ENCODE results near the gene ANP32E.

Gene ANP32E

GRCh38 chr1:150235852-150236613 lies at the start of gene ANP32E:
TSS of gene ANP32E (minus strand) at chr1:150236112. CDS start at chr1:150235786, 326 bp downstream.
- Histone ChIP-seq H3K4me3 (ENCODE audit: low read length in 2 of 2) (peak within 1 kb of the TSS; percentile 86 to 92), H3K27me3 (ENCODE audit: control insufficient read depth in 1 of 2, insufficient read depth in 2 of 2, low read length in 2 of 2) (no peaks in the 10 kb centered on the region), H3K9ac (ENCODE audit: low read length in 2 of 2) (peak within 1 kb of the TSS; percentile 93 to 95), H3K4me1 (ENCODE audit: control insufficient read depth, insufficient read depth, low read length) (peaks cover 13% of the 10 kb centered on the region), H3K9me3 (ENCODE audit: control insufficient read depth in 2 of 2, low read length in 2 of 2) (no peaks in the 10 kb centered on the region), H3K27ac (ENCODE audit: low read length) (peak within 1 kb of the TSS; percentile 96), H3K36me3 (ENCODE audit: control insufficient read depth in 2 of 2, insufficient read depth in 2 of 2, low read length in 2 of 2) (no peaks in the 10 kb centered on the region)

- Histone ChIP-seq H3K36me3 (ENCODE audit: control insufficient read depth in 2 of 2, insufficient read depth in 2 of 2, low read length in 2 of 2) (peaks cover 13% of the 10 kb centered on the region in 2 donors), H3K9ac (ENCODE audit: low read length in 2 of 2) (peak overlapping the region; percentile 74 to 91), H3K27me3 (ENCODE audit: control insufficient read depth in 1 of 2, insufficient read depth in 2 of 2, low read length in 2 of 2) (no peaks in the 10 kb centered on the region), H3K9me3 (ENCODE audit: control insufficient read depth in 2 of 2, low read length in 2 of 2) (no peaks in the 10 kb centered on the region), H3K4me1 (ENCODE audit: control insufficient read depth, insufficient read depth, low read length) (peaks cover 40% of the 10 kb centered on the region), H3K4me3 (ENCODE audit: low read length in 2 of 2) (peak overlapping the region; percentile 66 to 88), H3K27ac (ENCODE audit: low read length) (peak overlapping the region; percentile 99)
Observed at GRCh38 chr1:150283260-150283659, 47.3 kb upstream of the ANP32E start.

GRCh38 chr1:150282558-150282958 lies 46.6 kb upstream of the ANP32E start:
- peak overlapping the region; percentile 66 to 88 for H3K4me3 ChIP-seq (ENCODE audit: low read length in 2 of 2)
- H3K9me3 ChIP-seq (ENCODE audit: control insufficient read depth in 2 of 2, low read length in 2 of 2): no peaks in the 10 kb centered on the region
- no peaks in the 10 kb centered on the region for H3K27me3 ChIP-seq (ENCODE audit: control insufficient read depth in 1 of 2, insufficient read depth in 2 of 2, low read length in 2 of 2)
- H3K27ac ChIP-seq (ENCODE audit: low read length): peak overlapping the region; percentile 99
- peaks cover 40% of the 10 kb centered on the region for H3K4me1 ChIP-seq (ENCODE audit: control insufficient read depth, insufficient read depth, low read length)
- H3K9ac ChIP-seq (ENCODE audit: low read length in 2 of 2): peak overlapping the region; percentile 74 to 91
- peaks cover 13% of the 10 kb centered on the region in 2 donors for H3K36me3 ChIP-seq (ENCODE audit: control insufficient read depth in 2 of 2, insufficient read depth in 2 of 2, low read length in 2 of 2)

- peaks cover 13% of the 10 kb centered on the region in 2 donors for H3K36me3 ChIP-seq (ENCODE audit: control insufficient read depth in 2 of 2, insufficient read depth in 2 of 2, low read length in 2 of 2)
- peaks cover 40% of the 10 kb centered on the region for H3K4me1 ChIP-seq (ENCODE audit: control insufficient read depth, insufficient read depth, low read length)
- peak within 1 kb of the TSS; percentile 98 to 99 for H3K9ac ChIP-seq (ENCODE audit: low read length in 2 of 2)
- peak within 1 kb of the TSS; percentile 99 for H3K27ac ChIP-seq (ENCODE audit: low read length)
- H3K27me3 ChIP-seq (ENCODE audit: control insufficient read depth in 1 of 2, insufficient read depth in 2 of 2, low read length in 2 of 2): no peaks in the 10 kb centered on the region
- peak within 1 kb of the TSS; percentile 66 to 88 for H3K4me3 ChIP-seq (ENCODE audit: low read length in 2 of 2)
- H3K9me3 ChIP-seq (ENCODE audit: control insufficient read depth in 2 of 2, low read length in 2 of 2): no peaks in the 10 kb centered on the region
Observed at GRCh38 chr1:150281758-150282557, 46.0 kb upstream of the ANP32E start, which contains the start of gene CIART. TSS of gene CIART (plus strand) at chr1:150282554. CDS start at chr1:150283268, 714 bp downstream.

DNA sequence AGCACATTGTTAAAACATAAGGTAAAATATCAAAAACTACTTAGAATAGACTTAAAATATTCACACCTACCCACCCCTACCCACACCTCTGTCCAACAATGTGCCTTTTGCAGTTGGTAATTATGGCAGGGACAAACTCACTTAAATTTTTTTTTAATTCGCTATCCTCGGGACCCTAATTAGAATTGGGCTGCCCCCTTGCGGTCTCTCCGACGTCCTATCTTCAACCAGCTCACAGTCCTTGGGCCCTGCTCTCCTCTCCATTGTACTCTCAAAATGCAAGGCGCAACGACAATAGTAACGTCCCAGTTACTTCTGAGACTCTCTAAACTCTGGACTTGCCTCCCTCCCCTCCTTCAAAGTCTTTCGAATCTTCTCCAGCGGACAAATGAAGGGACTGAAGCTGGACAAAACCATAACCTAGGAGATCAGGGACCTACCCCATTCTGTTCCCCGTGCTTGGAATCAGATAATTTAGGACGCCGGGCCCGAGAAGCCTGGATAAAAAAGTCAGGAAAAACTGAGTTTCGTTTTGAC lies 45.4 kb upstream of the ANP32E start:
- peak overlapping the region; percentile 98 to 99 for H3K9ac ChIP-seq (ENCODE audit: low read length in 2 of 2)
- H3K4me1 ChIP-seq (ENCODE audit: control insufficient read depth, insufficient read depth, low read length): peaks cover 40% of the 10 kb centered on the region
- H3K36me3 ChIP-seq (ENCODE audit: control insufficient read depth in 2 of 2, insufficient read depth in 2 of 2, low read length in 2 of 2): peaks cover 8 to 9% of the 10 kb centered on the region in 2 donors
- peak overlapping the region; percentile 66 to 88 for H3K4me3 ChIP-seq (ENCODE audit: low read length in 2 of 2)
- H3K27ac ChIP-seq (ENCODE audit: low read length): peak overlapping the region; percentile 99
- H3K9me3 ChIP-seq (ENCODE audit: control insufficient read depth in 2 of 2, low read length in 2 of 2): no peaks in the 10 kb centered on the region
- no peaks in the 10 kb centered on the region for H3K27me3 ChIP-seq (ENCODE audit: control insufficient read depth in 1 of 2, insufficient read depth in 2 of 2, low read length in 2 of 2)

DNA sequence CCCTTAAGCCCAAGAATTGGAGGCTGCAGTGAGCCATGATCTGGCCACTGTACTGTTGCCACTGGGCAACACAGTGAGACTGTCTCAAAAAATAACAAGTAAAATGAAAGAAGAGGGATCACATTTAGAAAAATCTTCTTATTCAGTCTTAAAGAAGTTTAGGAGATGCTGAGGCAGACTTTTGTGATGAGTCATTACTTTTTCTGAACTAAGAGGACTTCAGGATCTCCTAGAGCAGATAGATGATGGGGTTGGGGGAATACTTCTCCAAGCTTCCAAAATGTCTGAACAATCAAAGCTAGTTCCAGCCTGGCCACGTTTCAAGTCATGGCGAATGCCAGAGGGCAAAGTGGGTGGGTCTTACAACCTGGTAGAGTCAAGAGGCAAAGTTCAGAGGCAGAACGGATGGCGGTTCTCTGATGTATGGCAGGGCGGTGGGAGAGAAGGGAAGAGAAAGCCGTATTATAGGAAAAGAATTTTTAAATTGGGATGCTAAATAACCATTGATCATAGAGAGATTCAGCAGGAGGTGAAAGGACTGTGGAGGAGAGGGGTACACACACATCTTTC lies 44.3 kb upstream of the ANP32E start:
- H3K9ac ChIP-seq (ENCODE audit: low read length in 2 of 2): peak overlapping the region; percentile 98 to 99
- H3K4me1 ChIP-seq (ENCODE audit: control insufficient read depth, insufficient read depth, low read length): peaks cover 40% of the 10 kb centered on the region
- no peaks in the 10 kb centered on the region for H3K9me3 ChIP-seq (ENCODE audit: control insufficient read depth in 2 of 2, low read length in 2 of 2)
- peaks cover 6 to 7% of the 10 kb centered on the region in 2 donors for H3K36me3 ChIP-seq (ENCODE audit: control insufficient read depth in 2 of 2, insufficient read depth in 2 of 2, low read length in 2 of 2)
- H3K27ac ChIP-seq (ENCODE audit: low read length): peak overlapping the region; percentile 99
- no peaks in the 10 kb centered on the region for H3K27me3 ChIP-seq (ENCODE audit: control insufficient read depth in 1 of 2, insufficient read depth in 2 of 2, low read length in 2 of 2)
- H3K4me3 ChIP-seq (ENCODE audit: low read length in 2 of 2): peak overlapping the region in 1 of 2 donors; percentile 88

DNA sequence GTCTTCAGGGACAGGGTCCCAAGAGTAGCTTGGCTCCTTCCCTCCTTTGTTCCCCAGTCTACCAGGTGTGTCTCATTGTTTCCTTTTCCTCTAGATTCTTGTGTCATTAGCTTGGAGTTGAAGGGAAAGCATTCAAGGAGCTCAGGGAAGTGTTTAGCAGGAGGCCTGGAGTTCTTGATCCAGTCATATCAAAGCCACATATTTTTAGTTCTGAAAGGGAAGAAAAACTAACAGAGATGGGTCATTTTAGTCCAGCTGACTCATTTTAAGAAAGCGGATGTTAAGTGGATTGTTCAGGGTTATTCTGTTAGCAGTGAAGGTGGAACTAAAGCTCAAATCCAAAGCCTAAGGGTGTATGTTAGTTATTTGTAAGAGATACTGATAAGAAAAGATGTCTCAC lies 37.4 kb upstream of the ANP32E start:
- H3K27ac ChIP-seq (ENCODE audit: low read length): no peak overlapping the region
- H3K9me3 ChIP-seq (ENCODE audit: control insufficient read depth in 2 of 2, low read length in 2 of 2): no peaks in the 10 kb centered on the region
- peak overlapping the region in 1 of 2 donors; percentile 64 for H3K4me3 ChIP-seq (ENCODE audit: low read length in 2 of 2)
- H3K36me3 ChIP-seq (ENCODE audit: control insufficient read depth in 2 of 2, insufficient read depth in 2 of 2, low read length in 2 of 2): no peaks in the 10 kb centered on the region
- peak overlapping the region in 1 of 2 donors; percentile 45 for H3K9ac ChIP-seq (ENCODE audit: low read length in 2 of 2)
- peaks cover 14% of the 10 kb centered on the region for H3K4me1 ChIP-seq (ENCODE audit: control insufficient read depth, insufficient read depth, low read length)
- H3K27me3 ChIP-seq (ENCODE audit: control insufficient read depth in 1 of 2, insufficient read depth in 2 of 2, low read length in 2 of 2): no peaks in the 10 kb centered on the region

- no peaks in the 10 kb centered on the region for H3K27me3 ChIP-seq (ENCODE audit: control insufficient read depth in 1 of 2, insufficient read depth in 2 of 2, low read length in 2 of 2)
- H3K36me3 ChIP-seq (ENCODE audit: control insufficient read depth in 2 of 2, insufficient read depth in 2 of 2, low read length in 2 of 2): peaks cover 7 to 8% of the 10 kb centered on the region in 2 donors
- no peak overlapping the region for H3K27ac ChIP-seq (ENCODE audit: low read length)
- H3K9me3 ChIP-seq (ENCODE audit: control insufficient read depth in 2 of 2, low read length in 2 of 2): no peaks in the 10 kb centered on the region
- H3K4me3 ChIP-seq (ENCODE audit: low read length in 2 of 2): no peak overlapping the region
- no peak overlapping the region for H3K9ac ChIP-seq (ENCODE audit: low read length in 2 of 2)
- peaks cover 29% of the 10 kb centered on the region for H3K4me1 ChIP-seq (ENCODE audit: control insufficient read depth, insufficient read depth, low read length)
Observed at GRCh38 chr1:150271291-150271959, 35.5 kb upstream of the ANP32E start.

GRCh38 chr1:150269451-150269850 lies 33.5 kb upstream of the ANP32E start:
- H3K27me3 ChIP-seq (ENCODE audit: control insufficient read depth in 1 of 2, insufficient read depth in 2 of 2, low read length in 2 of 2): no peaks in the 10 kb centered on the region
- H3K27ac ChIP-seq (ENCODE audit: low read length): peak overlapping the region; percentile 94
- no peaks in the 10 kb centered on the region for H3K9me3 ChIP-seq (ENCODE audit: control insufficient read depth in 2 of 2, low read length in 2 of 2)
- peak overlapping the region; percentile 84 to 93 for H3K9ac ChIP-seq (ENCODE audit: low read length in 2 of 2)
- peak overlapping the region; percentile 76 to 97 for H3K4me3 ChIP-seq (ENCODE audit: low read length in 2 of 2)
- H3K4me1 ChIP-seq (ENCODE audit: control insufficient read depth, insufficient read depth, low read length): peaks cover 29% of the 10 kb centered on the region
- peaks cover 23% of the 10 kb centered on the region in 2 donors for H3K36me3 ChIP-seq (ENCODE audit: control insufficient read depth in 2 of 2, insufficient read depth in 2 of 2, low read length in 2 of 2)

All from stomach smooth muscle (tissue), 2 donors.